HepG2 (cell line): Measurements from ENCODE around the gene ATPAF2. TPM values are rescaled to one million over a fixed set of nuclear protein-coding genes. Genes with fewer than 3 reads are reported as not detected.

ENCODE experiments used
- ARNT ChIP-seq: fragments of 450-650 bp; IDR thresholded peaks from 2 replicates; pipeline ENCODE4 v1.6.1; 2017
- BRCA1 ChIP-seq: sonication (generic); formaldehyde crosslinking; IDR thresholded peaks from 2 replicates; pipeline ENCODE4 v1.4.0; 2020; ENCODE audit warnings: missing genetic modification reagents
- DBP ChIP-seq: sonication (generic); formaldehyde crosslinking; IDR thresholded peaks from 2 replicates; pipeline ENCODE4 v1.4.0; 2020; ENCODE audit warnings: missing genetic modification reagents; ENCODE audit errors: not compliant biosample characterization
- DMAP1 ChIP-seq: IDR thresholded peaks from 2 replicates; pipeline ENCODE4 v1.6.1; 2016
- EED ChIP-seq: sonication (generic); formaldehyde crosslinking; IDR thresholded peaks from 2 replicates; pipeline ENCODE4 v1.5.0; 2020; ENCODE audit warnings: mild to moderate bottlenecking, missing genetic modification reagents
- EHMT2 ChIP-seq: fragments of 200-600 bp; sonication (generic); IDR thresholded peaks from 2 replicates; pipeline ENCODE4 v1.7.0; 2017; ENCODE audit warnings: antibody characterized with exemption, low read depth, low read length, borderline replicate concordance
- ETV5 ChIP-seq: IDR thresholded peaks from 2 replicates; pipeline ENCODE4 v1.6.1; 2018; ENCODE audit warnings: missing biosample characterization, missing genetic modification reagents, inconsistent platforms, borderline replicate concordance
- GATAD1 ChIP-seq: IDR thresholded peaks from 2 replicates; pipeline ENCODE4 v1.6.1; 2016; ENCODE audit warnings: missing genetic modification reagents, missing compliant biosample characterization
- GLMP ChIP-seq: sonication (generic); formaldehyde crosslinking; IDR thresholded peaks from 2 replicates; pipeline ENCODE4 v1.9.0; 2021; ENCODE audit warnings: missing genetic modification reagents, mild to moderate bottlenecking, borderline replicate concordance
- HCFC1 ChIP-seq: fragments of 150-350 bp; IDR thresholded peaks from 2 replicates; pipeline ENCODE4 v1.6.1; 2014; ENCODE audit warnings: low read depth, low read length
- JDP2 ChIP-seq: sonication (generic); formaldehyde crosslinking; IDR thresholded peaks from 2 replicates; pipeline ENCODE4 v1.8.1; 2022; ENCODE audit warnings: missing genetic modification reagents, borderline replicate concordance
- KDM4B ChIP-seq: sonication (generic); formaldehyde crosslinking; IDR thresholded peaks from 2 replicates; pipeline ENCODE4 v1.4.0; 2020; ENCODE audit warnings: missing genetic modification reagents
- POGK ChIP-seq: sonication (generic); formaldehyde crosslinking; conservative IDR thresholded peaks from 2 replicates; pipeline ENCODE4 v1.8.0; 2022; ENCODE audit warnings: mild to moderate bottlenecking, moderate library complexity, missing genetic modification reagents
- RFX5 ChIP-seq: IDR thresholded peaks from 2 replicates; pipeline ENCODE4 v1.6.1; 2011; ENCODE audit warnings: low read depth, low read length, improper control_type of control experiment
- SALL2 ChIP-seq: sonication (generic); formaldehyde crosslinking; IDR thresholded peaks from 2 replicates; pipeline ENCODE4 v1.8.1; 2023; ENCODE audit warnings: mild to moderate bottlenecking, missing genetic modification reagents, inconsistent platforms
- SRF ChIP-seq: IDR thresholded peaks from 2 replicates; pipeline ENCODE4 v1.6.1; 2011; ENCODE audit warnings: mild to moderate bottlenecking, low read depth, low read length, moderate library complexity
- SYNCRIP ChIP-seq: fragments of 200-400 bp; formaldehyde crosslinking; IDR thresholded peaks from 2 replicates; pipeline ENCODE4 v1.6.1; 2018; ENCODE audit warnings: mild to moderate bottlenecking, low read depth, low read length; ENCODE audit not compliant: insufficient read depth
- ZBTB4 ChIP-seq: sonication (generic); formaldehyde crosslinking; IDR thresholded peaks from 2 replicates; pipeline ENCODE4 v1.4.0; 2020; ENCODE audit warnings: missing genetic modification reagents, mild to moderate bottlenecking, borderline replicate concordance
- ZBTB42 ChIP-seq: sonication (generic); formaldehyde crosslinking; IDR thresholded peaks from 2 replicates; pipeline ENCODE4 v1.5.0; 2020; ENCODE audit warnings: mild to moderate bottlenecking, missing genetic modification reagents
- ZFP41 ChIP-seq: sonication (generic); formaldehyde crosslinking; IDR thresholded peaks from 2 replicates; pipeline ENCODE4 v1.4.0; 2020; ENCODE audit warnings: mild to moderate bottlenecking, missing genetic modification reagents, borderline replicate concordance
- ZNF326 ChIP-seq: sonication (generic); formaldehyde crosslinking; IDR thresholded peaks from 2 replicates; pipeline ENCODE4 v1.4.0; 2020; ENCODE audit warnings: missing genetic modification reagents, borderline replicate concordance
- ZNF468 ChIP-seq: sonication (generic); formaldehyde crosslinking; IDR thresholded peaks from 2 replicates; pipeline ENCODE4 v1.8.0; 2022; ENCODE audit warnings: mild to moderate bottlenecking, moderate library complexity, missing genetic modification reagents
- ZNF660 ChIP-seq: sonication (generic); formaldehyde crosslinking; IDR thresholded peaks from 2 replicates; pipeline ENCODE4 v1.5.1; 2020; ENCODE audit warnings: mild to moderate bottlenecking, low read depth, missing genetic modification reagents, borderline replicate concordance
- polyA plus RNA-seq, 8 experiments: library from polyadenylated mRNA; depleted of rRNA in 3 of 8; stranded (reverse) in 7 of 8; unstranded in 1 of 8; fragments of >200 nt; fragmentation: Illumina TruSeq in 4 of 8; extraction: Trizol in 4 of 8; gene quantifications; 2 replicates each; pipeline versions ENCODE4 v1.2.1 to v1.2.3, GENCODE V29; 2011 to 2016; ENCODE audit warnings: low read depth in 4 of 8, missing spikeins in 1 of 8, mixed read lengths in 1 of 8; ENCODE audit not compliant: insufficient read depth in 1 of 8
- total RNA-seq, 5 experiments: library from RNA; depleted of rRNA; stranded (reverse); fragments of >200 nt; fragmentation: Illumina TruSeq; extraction: Trizol; gene quantifications; 2 replicates each; pipeline ENCODE4 v1.2.3, GENCODE V29; 2016; ENCODE audit warnings: low read depth in 1 of 5

ATPAF2 gene
- total and polyA plus RNA-seq, 2 of the 13 experiments (the other 11 are each of a cell fraction or from before 2014, with no cell fraction given), result 15.0 to 16.5 TPM

GRCh38 chr17:17972126-17972951, 66.6 kb downstream of the ATPAF2 start, which contains the start of the genes DRC3 and TOM1L2 (continued):
- TF ChIP-seq ZBTB4 (CRISPR knock-in tag), result no peak
- TF ChIP-seq ETV5 (CRISPR knock-in tag), result peak; percentile 46; the same call in 1 of the 2 replicates
- no peak for TF ChIP-seq JDP2
- TF ChIP-seq HCFC1, result 0 out of 2 replicates have a peak, but pooled peaks have one; percentile 7
- TF ChIP-seq EHMT2, result no peak
- no peak for TF ChIP-seq ZNF660 (CRISPR knock-in tag)
- TF ChIP-seq ZNF468 (CRISPR knock-in tag), result no peak
- no peak for TF ChIP-seq GLMP (CRISPR knock-in tag)
- TF ChIP-seq ZFP41 (CRISPR knock-in tag), result no peak
- no peak for TF ChIP-seq KDM4B (CRISPR knock-in tag)
- no peak for TF ChIP-seq ZBTB42 (CRISPR knock-in tag)
- TF ChIP-seq ARNT, result no peak
- TF ChIP-seq SYNCRIP, result no peak
- TF ChIP-seq RFX5, result no peak; the same call in 1 of the 2 replicates
- TF ChIP-seq SALL2 (CRISPR knock-in tag), result no peak
- TF ChIP-seq SRF, result no peak
- no peak; the same call in 1 of the 2 replicates for TF ChIP-seq DMAP1 (CRISPR knock-in tag)
- TF ChIP-seq EED, result no peak
- no peak for TF ChIP-seq DBP (CRISPR knock-in tag)
- TF ChIP-seq GATAD1 (CRISPR knock-in tag), result peak; percentile 54; the same call in 1 of the 2 replicates
- no peak for TF ChIP-seq ZNF326 (CRISPR knock-in tag)
- no peak for TF ChIP-seq BRCA1
- TF ChIP-seq POGK (CRISPR knock-in tag), result no peak
